Measurements from ENCODE around the gene MAPRE2.

MAPRE2 gene

DNA sequence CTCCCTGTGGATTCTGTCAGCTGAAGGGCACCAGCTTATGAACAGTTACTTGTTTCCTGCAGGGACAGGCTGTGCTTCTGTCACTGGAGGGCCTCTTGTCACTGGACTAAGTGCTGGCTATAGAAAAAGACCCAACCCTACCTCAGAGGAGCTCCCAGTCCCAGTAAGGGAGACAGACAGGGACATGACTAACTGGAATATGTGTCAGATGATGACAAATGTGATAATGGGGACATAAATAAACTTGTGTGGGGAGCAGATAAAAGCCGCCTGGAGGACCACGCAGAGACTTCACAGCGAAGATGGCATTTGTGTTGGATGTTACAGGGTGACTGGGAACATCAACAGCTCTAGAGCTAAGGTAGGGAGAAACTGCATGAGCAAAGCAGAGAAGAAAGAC, 95.0 kb downstream of the MAPRE2 start:
- no peaks in the 10 kb centered on the region for H3K27me3 ChIP-seq (ENCODE audit: insufficient read depth, low read length)
- no peak for TF ChIP-seq EZH2 (IDR thresholded peaks at IDR 0.05; ENCODE audit: borderline replicate concordance, low read length)
- TF ChIP-seq, protein P1, sequence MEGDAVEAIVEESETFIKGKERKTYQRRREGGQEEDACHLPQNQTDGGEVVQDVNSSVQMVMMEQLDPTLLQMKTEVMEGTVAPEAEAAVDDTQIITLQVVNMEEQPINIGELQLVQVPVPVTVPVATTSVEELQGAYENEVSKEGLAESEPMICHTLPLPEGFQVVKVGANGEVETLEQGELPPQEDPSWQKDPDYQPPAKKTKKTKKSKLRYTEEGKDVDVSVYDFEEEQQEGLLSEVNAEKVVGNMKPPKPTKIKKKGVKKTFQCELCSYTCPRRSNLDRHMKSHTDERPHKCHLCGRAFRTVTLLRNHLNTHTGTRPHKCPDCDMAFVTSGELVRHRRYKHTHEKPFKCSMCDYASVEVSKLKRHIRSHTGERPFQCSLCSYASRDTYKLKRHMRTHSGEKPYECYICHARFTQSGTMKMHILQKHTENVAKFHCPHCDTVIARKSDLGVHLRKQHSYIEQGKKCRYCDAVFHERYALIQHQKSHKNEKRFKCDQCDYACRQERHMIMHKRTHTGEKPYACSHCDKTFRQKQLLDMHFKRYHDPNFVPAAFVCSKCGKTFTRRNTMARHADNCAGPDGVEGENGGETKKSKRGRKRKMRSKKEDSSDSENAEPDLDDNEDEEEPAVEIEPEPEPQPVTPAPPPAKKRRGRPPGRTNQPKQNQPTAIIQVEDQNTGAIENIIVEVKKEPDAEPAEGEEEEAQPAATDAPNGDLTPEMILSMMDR (IDR thresholded peaks at IDR 0.05; ENCODE audit: low read length), result no peak
- H4K20me1 ChIP-seq (ENCODE audit: insufficient read depth, low read length), result no peaks in the 10 kb centered on the region
- H3K79me2 ChIP-seq (ENCODE audit: insufficient read depth, low read length), result no peaks in the 10 kb centered on the region
- no peaks in the 10 kb centered on the region for H3K9me2 ChIP-seq (ENCODE audit: low read depth, low read length)
- peaks cover 81% of the 10 kb centered on the region; the same call in 1 of the 2 replicates for H3K36me3 ChIP-seq (ENCODE audit: insufficient read depth, low read length)
- H3K27ac ChIP-seq (ENCODE audit: low read depth, low read length, poor library complexity, severe bottlenecking), result no peak overlapping the region
- H3K9me3 ChIP-seq (ENCODE audit: low read length), result no peaks in the 10 kb centered on the region
- H3F3A ChIP-seq (ENCODE audit: insufficient read depth, low read length), result no peaks in the 10 kb centered on the region
- peaks cover 8% of the 10 kb centered on the region for H3K4me1 ChIP-seq (ENCODE audit: insufficient read depth, low read length, severe bottlenecking)
- H3K4me3 ChIP-seq (ENCODE audit: low read depth, low read length, poor library complexity, severe bottlenecking), result no peak overlapping the region
- H3K9ac ChIP-seq (ENCODE audit: low read length), result no peak overlapping the region
- H2AFZ ChIP-seq (ENCODE audit: low read length), result no peak overlapping the region
- no peak overlapping the region for H3K4me2 ChIP-seq (ENCODE audit: low read length)

DNA sequence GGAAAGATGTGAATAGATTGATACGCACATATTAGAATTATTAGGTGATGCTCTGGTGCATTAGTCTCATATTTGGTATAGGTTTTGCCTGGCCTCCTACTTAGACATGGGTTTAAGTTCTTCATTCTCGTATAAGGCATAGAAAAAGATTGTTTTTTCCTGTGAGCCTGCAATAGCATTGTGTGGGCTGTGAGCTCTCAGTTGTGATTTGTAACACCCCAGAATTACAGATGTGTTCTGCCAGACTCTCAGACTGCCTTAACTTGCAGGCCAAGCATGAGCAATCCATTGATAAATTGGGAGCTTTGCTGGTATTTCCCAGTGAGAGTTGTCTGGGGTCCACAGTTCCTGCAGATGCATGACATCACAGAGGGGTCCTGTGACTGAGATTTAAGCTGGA, 95.7 kb downstream of the MAPRE2 start:
- Histone ChIP-seq H3K4me3 (ENCODE audit: low read depth, low read length, poor library complexity, severe bottlenecking) (no peak overlapping the region), H3K4me1 (ENCODE audit: insufficient read depth, low read length, severe bottlenecking) (peaks cover 15% of the 10 kb centered on the region), H3F3A (ENCODE audit: insufficient read depth, low read length) (no peaks in the 10 kb centered on the region), H3K79me2 (ENCODE audit: insufficient read depth, low read length) (no peaks in the 10 kb centered on the region), H3K9me3 (ENCODE audit: low read length) (no peaks in the 10 kb centered on the region), H4K20me1 (ENCODE audit: insufficient read depth, low read length) (no peaks in the 10 kb centered on the region), H3K36me3 (ENCODE audit: insufficient read depth, low read length) (peaks cover 77% of the 10 kb centered on the region; the same call in 1 of the 2 replicates), H2AFZ (ENCODE audit: low read length) (no peak overlapping the region), H3K9ac (ENCODE audit: low read length) (no peak overlapping the region), H3K27me3 (ENCODE audit: insufficient read depth, low read length) (no peaks in the 10 kb centered on the region), H3K27ac (ENCODE audit: low read depth, low read length, poor library complexity, severe bottlenecking) (no peak overlapping the region), H3K9me2 (ENCODE audit: low read depth, low read length) (no peaks in the 10 kb centered on the region), H3K4me2 (ENCODE audit: low read length) (no peak overlapping the region)
- TF ChIP-seq EZH2 (IDR thresholded peaks at IDR 0.05; ENCODE audit: borderline replicate concordance, low read length), result no peak
- TF ChIP-seq, protein P1 (IDR thresholded peaks at IDR 0.05; ENCODE audit: low read length), result no peak

DNA sequence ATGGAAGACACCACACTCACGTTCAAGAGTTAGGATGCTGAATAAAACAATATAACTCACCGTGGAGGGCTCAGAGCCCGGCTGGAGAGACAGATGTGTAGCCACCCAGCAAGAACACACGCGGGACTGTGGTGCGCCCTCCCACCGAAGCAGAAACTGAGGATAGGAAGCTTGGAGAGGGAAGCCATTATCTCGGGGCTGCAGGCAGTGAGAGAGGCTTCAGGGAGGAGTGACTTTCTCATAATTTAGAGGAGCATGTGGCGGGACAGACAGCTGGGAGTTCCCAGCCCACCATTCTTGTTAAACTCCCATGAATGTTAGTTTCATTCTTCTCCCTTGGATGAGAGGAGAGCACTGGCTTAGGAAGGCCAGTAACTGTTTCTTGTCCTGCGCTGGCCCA, 96.4 kb downstream of the MAPRE2 start:
- no peak overlapping the region for H3K4me3 ChIP-seq (ENCODE audit: low read depth, low read length, poor library complexity, severe bottlenecking)
- no peaks in the 10 kb centered on the region for H3K9me3 ChIP-seq (ENCODE audit: low read length)
- no peaks in the 10 kb centered on the region for H3K27me3 ChIP-seq (ENCODE audit: insufficient read depth, low read length)
- TF ChIP-seq, protein P1 (IDR thresholded peaks at IDR 0.05; ENCODE audit: low read length), result no peak
- no peak for TF ChIP-seq EZH2 (IDR thresholded peaks at IDR 0.05; ENCODE audit: borderline replicate concordance, low read length)
- H4K20me1 ChIP-seq (ENCODE audit: insufficient read depth, low read length), result no peaks in the 10 kb centered on the region
- H3F3A ChIP-seq (ENCODE audit: insufficient read depth, low read length), result no peaks in the 10 kb centered on the region
- peaks cover 20% of the 10 kb centered on the region for H3K4me1 ChIP-seq (ENCODE audit: insufficient read depth, low read length, severe bottlenecking)
- no peak overlapping the region for H3K9ac ChIP-seq (ENCODE audit: low read length)
- H3K36me3 ChIP-seq (ENCODE audit: insufficient read depth, low read length), result peaks cover 72% of the 10 kb centered on the region; the same call in 1 of the 2 replicates
- no peaks in the 10 kb centered on the region for H3K9me2 ChIP-seq (ENCODE audit: low read depth, low read length)
- H3K79me2 ChIP-seq (ENCODE audit: insufficient read depth, low read length), result no peaks in the 10 kb centered on the region
- H2AFZ ChIP-seq (ENCODE audit: low read length), result no peak overlapping the region
- no peak overlapping the region for H3K27ac ChIP-seq (ENCODE audit: low read depth, low read length, poor library complexity, severe bottlenecking)
- H3K4me2 ChIP-seq (ENCODE audit: low read length), result no peak overlapping the region

All from OCI-LY1 (cell line).